HCEC 1CT (cell line): Measurements from ENCODE around the gene CTAGE9.
"Not testable (repeated sequence)": the region's sequence is repeated elsewhere in the genome, so short reads cannot be mapped to it uniquely, and the experiment has no call there.

Experiments
- DNase-seq: peaks from one replicate; pipeline ENCODE4 v3.0.0-alpha.2; 2017

Gene CTAGE9

DNA sequence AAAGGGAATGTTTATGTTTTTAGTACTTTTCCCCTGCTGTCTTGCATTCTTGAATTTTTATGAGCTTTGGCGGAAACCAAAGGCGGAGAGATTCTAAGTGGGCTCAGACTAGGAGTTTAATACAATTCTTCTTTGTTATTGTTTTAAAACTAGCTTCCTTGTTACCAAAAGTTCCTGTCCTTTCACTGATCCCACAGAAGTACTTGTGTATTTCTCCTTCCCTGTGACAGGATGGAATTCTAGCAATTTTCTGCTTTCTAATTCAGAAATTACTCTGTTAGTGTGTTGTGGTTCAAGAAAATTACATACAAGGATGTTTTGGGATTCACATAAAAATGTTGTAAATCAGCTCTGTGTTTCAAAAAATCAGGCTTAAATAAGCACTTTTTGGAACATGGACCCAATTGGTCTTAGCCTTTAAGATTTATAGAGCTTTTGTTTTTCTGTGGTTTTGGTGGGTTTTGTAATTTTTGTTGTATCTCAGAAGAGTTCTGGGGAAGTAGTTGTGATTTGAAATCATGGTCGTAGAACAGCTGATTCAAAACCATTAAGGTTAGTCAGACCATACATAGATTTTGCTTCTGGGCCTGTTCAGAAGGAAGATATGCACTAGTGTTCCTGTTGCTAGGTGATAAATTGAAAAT, 17.6 kb upstream of the CTAGE9 start:
- DNase-seq: no peak

DNA sequence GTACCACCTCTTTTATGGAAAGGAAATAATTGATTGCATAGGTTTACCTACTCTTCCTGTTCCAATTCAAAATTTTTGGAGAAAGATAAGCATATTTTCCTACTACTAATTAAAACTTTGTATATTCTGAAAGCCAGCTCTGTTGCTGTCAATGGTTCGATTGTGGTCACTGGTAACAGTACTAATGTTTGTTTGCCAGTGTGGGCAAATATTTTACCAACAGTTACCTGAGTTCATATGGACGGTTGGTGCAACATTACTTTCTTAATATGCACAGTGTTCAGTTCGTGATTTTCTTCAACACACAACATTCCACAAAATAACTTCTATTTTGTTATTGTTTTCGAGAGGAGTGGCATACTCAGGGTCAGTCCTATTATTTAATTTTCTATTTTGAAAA, 17.1 kb upstream of the CTAGE9 start:
- no peak for DNase-seq

DNA sequence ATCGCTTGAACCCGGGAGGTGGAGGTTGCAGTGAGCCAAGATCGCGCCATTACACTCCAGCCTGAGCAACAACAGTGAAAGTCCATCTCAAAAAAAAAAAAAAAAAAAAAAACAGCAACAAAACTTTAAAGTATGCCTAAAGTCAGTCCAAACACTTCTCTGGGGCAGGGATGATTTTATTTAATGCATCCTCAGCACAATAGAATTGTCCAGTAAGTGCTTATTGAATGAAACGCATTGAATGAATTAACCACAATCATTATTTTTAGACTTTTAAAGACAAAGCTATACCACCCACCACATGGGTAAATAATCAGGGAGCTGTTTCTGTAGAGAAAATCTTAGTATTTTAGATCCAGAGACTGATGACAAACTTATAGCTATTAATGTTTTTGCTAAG, 16.6 kb upstream of the CTAGE9 start:
- DNase-seq: no peak

DNA sequence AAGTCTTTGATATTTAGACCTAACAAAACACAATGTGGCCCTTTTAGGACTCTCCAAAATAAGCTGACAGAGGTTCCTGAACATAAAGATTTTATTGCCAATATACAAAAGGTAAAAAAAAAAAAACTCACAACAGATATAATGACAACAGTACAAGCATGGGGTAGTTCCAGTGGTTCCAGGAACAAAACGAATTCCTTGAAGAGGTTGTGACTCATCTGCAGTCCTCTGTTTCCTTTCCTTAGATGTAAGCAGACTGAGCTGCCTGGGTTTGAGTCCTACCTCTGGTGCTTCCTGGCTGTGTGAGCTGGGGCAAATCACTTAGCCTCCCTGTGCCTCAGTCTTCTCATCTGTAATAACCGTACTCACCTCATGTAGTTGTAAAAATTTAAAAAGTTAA, 13.3 kb upstream of the CTAGE9 start:
- no peak for DNase-seq

DNA sequence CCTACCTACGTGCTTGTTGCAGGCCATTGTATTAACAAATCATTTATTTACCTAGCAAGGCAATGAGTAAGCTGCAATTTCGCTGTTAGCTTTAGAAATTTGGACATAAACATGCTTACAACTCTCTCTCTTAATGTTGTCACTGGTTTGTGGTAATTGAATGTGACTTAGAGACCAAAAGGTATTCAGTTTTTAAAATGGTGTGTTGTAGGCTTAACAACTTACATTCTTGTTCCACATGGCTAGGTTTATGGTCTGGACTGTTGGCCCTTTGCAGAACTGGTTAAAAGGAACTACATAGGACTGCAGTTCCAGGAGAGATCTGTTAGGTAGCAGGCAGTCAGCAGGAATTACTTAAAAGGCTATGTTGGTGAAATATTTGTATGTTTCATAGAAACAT, 10.3 kb upstream of the CTAGE9 start:
- DNase-seq: no peak

DNA sequence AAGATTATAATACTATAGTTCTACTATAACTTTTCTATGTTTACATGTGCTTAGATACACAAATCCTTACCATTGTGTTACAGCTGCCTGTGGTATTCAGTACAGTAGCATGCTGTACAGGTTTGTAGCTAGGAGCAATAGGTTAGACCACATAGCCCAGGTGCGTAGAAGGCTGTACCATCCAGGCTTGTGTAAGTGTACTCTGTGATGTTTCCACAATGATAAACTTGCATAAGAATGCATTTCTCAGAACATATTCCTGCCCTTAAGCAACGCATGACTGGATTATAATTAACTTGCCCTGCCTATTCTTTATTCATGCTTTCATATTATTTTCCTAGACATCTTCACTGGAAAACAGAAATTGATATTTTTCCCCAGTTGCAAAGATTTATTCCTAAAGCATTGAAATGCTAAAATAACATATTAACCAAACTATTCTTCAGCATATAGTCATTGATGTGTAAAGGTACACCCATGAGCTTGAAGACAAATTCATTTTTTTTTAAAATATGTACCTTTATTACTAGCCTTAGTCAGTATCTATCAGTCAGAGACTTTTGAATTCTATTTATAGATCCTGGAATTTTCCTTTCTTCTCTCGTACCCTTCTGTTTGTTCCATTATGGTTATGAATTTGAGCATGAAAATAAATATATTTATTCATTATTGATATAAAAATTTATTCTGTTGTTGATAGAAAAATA, 7.2 kb upstream of the CTAGE9 start:
- no peak for DNase-seq

DNA sequence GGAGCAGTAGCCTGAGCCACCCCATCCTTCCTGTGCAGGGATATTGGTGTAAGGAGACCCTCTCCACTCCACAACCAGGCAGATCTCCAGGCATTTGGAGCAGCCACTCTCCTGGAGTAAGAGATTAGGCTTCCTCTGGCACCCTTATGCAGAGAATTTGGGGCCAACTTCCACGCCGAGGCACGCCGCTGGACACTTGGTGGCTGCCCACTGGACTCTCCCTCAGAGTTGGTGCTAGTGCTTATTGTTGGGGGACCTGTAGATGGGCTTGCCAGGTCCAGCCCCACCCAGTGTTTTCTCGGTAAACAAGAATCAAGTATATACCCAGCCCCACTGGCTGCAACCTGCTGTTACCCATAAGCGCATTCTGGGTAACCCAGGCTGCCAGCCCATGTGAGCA, 4.8 kb upstream of the CTAGE9 start:
- DNase-seq: not testable (repeated sequence)

DNA sequence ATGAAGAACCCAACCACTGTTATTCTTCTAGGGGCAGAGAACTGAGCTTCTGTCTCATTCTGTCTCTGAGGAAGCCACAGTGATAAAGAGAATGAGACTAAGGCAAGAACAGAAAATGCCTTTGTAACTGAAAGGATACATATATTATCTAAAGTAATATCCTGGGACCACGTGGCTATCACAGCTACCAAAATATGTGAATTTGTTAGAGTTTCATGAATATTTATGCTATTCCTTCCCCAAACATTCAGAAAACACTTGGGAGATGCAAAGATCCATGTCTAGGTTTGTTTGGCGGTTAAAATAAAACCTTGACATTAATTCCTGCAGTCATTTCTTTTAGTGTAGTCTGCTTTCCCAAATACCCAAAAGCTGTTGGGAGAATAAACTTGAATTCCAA, 6.9 kb downstream of the CTAGE9 start:
- DNase-seq: not testable (repeated sequence)

DNA sequence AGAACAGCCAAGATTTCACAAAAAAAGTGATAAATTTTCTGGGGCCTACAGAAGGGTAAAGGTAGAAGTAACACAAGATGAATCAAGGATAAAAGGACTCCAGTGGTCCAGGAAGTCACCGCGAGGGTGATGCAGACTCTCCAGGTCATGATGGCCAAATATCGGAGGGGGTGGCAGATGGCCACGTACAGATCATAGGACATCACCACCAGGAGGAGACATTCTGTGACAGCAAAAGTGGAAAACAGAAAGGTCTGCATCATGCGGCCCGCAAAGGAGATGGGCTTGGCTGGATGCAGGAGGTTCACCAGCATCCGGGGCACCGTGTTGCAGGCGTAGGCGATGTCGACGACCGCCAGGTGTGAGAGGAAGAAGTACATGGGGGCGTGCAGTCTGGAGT, 10.0 kb downstream of the CTAGE9 start:
- DNase-seq: not testable (repeated sequence)

DNA sequence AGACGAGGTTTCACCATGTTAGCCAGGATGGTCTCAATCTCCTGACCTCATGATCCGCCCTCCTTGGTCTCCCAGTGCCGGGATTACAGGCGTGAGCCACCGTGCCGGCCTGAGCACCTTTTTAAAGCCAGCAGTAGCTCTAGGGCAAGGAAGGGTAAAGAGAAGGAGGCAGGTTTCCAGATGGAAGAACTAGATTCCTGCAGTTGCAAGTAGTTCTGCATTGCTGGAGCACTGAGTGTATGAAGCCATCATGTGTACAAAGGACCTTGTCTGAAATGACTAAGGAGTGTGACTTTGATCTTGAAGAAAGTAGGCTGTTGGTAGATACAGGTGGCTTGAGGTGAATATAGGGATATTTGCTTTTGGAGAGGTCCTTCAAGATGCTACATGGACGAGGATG, 13.9 kb downstream of the CTAGE9 start:
- DNase-seq: no peak

DNA sequence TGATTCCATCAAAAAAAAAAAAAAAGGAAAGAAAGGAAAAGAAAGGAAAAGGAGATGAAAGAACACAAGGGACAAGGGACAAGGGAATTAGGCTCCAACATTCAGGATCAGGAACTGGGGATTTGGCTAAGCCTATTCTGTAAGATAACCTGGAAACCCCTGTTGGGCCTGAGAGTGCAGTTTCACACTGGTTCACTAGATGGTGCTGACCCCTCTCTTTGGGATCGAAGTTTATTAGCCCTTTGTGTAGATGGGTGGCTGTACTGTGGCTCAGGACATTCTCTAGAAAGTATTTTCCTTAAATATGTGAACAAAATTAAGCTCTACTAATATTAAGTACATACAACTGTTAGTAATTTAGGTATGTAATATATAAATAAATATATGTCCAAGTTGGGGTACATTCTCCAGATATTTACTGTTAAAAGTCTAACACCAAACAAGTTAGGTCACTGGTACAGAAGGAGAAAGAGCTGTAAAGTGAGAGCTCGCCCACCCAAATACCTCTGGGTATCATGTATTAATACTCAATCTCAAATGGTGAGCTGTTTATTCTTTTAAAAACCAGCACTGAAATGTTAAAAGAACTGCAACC, 15.9 kb downstream of the CTAGE9 start:
- peak; percentile 60 for DNase-seq

DNA sequence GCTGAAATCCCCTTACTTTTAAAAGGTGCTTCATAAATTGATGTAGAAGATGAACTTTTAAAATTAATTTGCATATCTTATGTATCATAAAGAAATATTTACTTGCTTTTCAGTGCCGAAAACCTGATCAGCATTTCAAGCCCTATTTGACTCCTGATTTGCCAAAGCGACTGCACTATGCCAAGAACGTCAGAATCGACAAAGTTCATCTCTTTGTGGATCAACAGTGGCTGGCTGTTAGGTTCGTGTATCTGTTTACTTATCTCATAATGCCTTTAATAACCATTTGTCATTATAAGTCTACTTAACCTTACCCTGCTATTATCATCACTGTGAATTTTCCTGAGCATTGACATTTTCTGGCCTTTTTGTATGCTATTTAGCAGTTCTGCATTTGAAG, 17.4 kb downstream of the CTAGE9 start:
- no peak for DNase-seq

DNA sequence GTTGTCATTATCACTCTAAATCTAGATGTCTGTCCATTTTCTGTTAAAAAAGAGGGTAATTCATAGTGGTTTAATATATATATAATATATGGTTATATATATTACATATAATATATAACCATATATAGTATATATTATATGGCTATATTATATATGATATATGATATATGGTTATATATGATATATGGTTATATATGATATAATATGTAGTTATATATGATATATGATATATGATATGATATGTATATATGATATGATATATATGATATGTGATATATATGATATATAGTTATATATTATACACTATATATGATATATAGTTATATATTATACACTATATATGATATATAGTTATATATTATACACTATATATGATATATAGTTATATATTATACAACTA, 18.2 kb downstream of the CTAGE9 start:
- no peak for DNase-seq

DNA sequence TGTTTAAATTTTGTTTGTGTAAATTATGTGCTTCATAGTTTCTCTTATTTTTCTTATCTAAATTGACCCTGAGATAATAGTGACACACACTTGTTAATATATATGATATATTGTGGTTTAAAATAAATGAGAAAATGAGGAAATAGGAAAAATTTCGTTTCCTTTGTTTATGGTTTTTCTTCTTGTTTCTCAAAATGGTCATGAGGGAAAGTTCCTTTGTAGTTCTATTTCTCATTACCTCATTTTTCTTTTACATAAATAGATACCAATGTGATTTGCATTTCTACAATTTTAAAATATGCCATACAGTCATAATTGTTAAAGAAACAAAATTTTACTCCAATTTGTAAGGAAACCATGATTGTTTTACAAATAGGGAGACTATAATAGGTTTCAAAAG, 18.8 kb downstream of the CTAGE9 start:
- DNase-seq: no peak

DNA sequence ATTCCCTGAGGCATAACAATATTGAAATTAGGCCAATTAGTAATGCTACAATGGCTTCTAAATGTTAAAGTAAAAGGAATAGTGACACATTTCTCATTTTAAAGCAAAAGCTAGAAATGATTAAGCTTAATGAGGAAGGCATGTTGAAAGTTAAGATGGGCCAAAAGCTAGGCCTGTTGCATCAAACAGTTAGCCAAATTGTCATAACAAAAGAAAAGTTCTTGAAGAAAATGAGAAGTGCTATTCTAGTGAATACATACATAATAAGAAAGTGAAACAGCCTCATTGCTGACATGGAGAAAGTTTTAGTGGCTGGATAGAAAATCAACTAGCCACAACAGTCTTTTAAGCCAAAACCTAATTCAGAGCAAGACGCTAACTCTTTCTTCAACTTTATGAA, 22.5 kb downstream of the CTAGE9 start:
- no peak for DNase-seq

DNA sequence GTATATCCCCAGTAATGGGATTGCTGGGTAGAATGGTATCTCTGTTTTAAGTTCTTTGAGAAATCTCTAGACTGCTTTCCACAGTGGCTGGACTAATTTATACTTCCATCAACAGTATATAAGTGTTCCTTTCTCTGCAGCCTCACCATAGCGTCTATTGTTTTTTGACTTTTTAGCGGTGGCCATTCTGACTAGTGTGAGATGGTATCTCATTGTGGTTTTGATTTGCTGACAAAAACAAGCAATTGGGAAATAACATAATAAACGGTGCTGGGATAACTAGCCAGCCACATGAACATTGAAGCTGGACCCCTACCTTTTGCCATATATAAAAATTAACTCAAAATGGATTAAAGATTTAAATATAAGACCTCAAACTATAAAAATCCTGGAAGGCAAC, 23.8 kb downstream of the CTAGE9 start:
- no peak for DNase-seq

DNA sequence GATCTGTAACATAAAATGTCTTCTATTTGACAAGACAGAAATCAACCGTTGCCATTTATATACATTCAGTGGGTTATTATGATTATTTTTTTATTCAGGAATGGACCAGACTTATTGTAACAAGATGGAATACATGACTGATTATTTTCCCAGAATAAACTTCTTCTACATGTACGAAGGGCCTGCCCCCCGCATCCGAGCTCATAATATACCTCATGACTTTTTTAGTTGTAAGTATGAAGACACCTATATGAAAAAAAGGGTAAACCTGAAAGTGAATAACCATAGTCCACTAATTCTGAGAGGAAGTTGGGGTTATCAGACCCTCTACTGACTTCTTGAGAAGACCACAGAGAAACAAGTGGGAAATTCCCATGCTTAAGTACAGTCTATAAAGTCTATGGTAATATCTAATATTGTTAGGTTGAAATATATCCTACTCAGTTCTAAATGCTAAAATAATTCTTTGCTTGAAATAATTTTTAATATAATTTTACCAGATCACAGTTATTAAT, 25.5 kb downstream of the CTAGE9 start:
- DNase-seq: no peak

DNA sequence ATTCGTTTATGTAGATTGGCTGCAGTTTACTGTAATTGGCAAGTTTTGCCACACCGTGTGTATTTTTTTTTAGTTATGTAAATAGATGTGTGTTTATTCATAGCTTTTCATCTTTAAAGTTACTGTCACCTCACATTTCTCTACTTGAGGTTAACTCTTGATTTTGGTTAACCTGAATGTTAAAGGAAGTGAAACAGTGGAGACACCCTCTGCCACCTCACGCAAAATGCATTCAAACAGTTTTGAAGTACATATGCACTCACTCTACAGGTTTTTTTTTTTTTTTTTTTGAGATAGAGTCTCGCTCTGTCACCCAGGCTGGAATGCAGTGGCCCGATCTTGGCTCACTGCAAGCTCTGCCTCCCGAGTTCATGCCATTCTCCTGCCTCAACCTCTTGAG, 27.3 kb downstream of the CTAGE9 start:
- DNase-seq: no peak

DNA sequence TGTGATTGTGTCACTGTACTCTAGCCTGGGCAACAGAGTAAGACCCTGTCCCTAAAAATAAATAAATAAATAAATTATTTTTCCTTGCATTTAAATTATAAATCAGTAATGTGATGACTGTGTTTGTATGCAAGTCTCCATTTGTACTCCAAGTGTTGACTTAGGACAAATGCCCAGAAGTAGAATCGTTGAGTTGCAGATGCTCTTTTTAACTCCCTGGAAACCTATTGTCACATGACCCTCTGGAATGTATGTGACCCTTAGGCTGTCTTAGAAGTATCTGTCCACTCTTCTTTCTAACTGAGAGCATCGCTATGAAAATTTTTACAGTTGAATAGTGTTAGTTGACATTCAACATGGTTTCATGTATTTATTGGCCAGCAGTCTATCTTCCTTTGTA, 28.4 kb downstream of the CTAGE9 start:
- no peak for DNase-seq

DNA sequence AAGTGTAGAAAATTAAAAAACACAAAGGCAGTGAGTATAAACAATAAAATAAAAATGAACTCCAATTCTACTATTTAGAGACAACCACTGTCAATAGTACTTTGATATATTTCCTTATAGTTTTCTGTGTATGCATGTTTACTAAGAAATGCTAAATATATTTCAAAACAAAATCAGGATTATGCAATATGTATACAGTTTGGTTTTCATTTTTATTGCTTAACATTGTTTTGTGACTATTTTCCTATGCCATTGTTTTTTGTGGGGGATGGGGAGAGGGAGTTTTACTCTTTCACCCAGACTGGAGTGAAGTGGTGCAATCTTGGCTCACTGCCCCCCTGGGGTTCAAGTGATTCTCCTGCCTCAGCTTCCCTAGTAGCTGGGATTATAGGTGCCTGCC, 29.2 kb downstream of the CTAGE9 start:
- DNase-seq: no peak

DNA sequence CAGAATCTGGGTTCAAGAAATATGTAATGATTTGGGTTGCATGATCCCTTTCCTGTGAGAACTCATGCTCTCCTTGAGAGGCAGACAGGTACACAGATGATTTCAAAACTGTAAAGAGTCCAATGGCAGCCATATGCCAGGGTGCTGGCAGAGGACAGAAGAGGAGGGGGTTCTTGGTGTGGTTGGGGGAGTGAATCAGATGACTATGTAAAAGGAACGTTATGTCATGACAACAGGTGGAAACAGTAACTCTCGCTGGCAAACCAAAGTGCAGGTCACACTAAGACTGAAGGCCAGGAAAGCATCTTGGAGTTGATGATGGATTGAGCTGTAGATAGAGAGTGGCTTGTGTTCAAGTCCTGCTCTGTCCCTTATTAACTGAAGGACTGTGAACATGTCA, 29.9 kb downstream of the CTAGE9 start:
- no peak for DNase-seq

DNA sequence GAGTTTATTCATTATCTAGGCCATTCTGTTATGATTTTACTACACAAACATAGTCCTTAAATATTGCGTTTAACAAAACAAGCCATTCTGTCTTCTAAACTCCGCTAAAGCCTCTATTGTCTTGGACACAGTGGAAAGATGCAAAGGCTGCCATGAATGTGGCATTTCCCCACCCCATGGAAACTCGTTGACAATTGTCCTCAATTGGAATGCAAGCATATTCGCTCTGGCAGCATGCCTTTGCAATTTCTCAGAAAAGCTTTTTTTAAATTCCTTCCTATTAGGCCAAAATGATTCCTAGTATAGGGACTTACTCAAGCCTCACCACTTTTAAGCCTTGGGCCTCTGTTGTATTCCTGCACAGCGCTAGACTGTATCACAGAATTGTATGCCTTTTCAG, 32.4 kb downstream of the CTAGE9 start:
- DNase-seq: no peak

DNA sequence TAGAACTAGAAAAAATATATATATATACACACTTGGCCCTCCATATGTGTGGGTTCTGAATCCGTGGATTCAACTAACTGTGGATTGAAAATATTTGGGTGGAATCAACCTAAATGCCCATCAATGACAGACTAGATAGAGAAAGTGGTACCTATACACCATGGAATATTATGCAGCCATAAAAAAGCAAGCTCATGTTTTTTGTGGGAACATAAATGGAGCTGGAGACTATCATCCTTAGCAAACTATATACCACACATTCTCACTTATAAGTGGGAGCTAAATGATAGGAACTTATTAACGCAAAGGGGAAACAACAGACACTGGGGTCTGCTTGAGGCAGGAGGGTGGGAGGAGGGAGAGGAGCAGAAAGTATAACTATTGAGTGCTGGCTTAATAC, 37.6 kb downstream of the CTAGE9 start:
- DNase-seq: no peak

DNA sequence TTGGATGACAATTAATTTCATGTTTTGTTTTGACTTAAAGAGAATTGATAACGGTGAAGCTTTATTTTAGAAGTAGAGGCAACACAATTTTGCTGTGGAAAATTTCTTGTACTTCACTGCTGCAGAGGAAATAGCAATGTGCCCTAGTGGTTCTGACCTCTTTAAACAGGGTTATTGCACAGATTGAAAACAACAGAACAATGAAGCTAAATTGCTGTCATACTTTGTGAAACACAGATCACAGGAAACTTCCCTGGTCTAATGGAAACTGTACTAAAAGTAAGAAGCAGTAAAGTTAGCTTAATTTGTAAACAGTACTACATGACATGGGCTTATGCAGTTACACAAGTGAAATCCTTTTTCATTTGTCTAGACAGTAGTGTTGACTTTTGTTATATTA, 40.9 kb downstream of the CTAGE9 start:
- DNase-seq: no peak
